DMS153 treated with DMSO at 0.1 percent for 48 hours (cell line): Measurements from ENCODE around the gene FIGN.

Source experiments
- DNase-seq: peaks from one replicate; lab custom pipeline; 2025; ENCODE audit not compliant: unreplicated experiment; lab: John Stamatoyannopoulos, UW

FIGN gene

DNA sequence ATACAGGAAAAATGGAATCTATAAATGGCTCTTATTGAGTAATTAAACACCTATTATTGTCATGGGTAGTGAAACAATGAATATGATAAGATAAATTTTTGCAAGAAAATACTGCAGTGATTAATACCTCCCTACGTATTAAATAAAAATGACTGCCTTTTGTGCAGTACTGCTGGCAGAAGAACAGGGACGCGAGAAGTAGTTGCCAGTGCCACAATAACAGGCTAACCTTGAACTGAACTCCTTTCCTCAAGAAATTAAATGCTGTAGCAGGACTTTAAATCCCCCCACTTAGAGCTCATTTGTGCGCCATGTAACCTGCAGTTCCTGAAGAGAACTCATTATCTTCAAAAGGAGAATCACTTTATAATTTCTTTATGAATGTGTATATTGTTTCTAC, 24.6 kb downstream of the FIGN start:
- no peak for DNase-seq

GRCh38 chr2:163709270-163709669, 26.5 kb downstream of the FIGN start:
- DNase-seq = no peak

DNA sequence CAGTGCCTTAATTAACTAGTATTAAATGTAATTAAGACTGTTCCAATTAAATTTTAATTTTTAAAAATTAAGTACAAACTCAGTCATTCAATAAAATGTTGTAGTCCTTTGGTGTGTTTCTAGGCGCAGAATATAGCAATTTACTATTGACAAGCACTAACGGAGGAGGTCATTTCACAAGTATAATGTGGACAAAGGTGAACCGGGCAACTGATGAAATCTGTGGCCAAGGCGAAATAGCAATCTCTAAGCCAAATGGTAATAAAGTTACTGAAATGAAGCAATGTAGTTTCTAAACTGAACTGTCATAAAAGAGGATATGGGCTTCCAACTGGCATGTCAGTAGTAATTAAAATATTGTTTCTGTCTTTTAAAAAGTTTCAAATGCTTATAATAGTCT, 27.5 kb downstream of the FIGN start:
- DNase-seq = no peak

DNA sequence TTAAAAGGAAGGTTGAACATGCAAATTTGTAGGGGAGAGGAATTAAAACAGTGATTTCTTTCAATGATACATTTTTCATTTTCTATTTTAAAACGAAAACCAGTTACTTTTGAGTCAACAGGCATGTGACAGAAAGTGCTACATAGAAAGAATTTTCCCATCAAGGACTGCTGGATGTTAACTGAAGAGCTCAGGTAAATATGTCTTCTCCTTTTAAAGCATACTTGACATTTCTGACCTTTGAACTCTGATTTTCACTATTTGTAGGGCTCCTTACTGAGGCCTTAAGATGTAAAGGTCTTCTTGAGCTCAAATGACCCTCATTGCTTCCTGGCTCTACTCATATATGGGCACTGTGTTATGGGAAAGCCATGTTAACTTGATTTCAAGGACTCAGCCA, 32.4 kb downstream of the FIGN start:
- no peak for DNase-seq

GRCh38 chr2:163701399-163702195, 34.2 kb downstream of the FIGN start:
- DNase-seq = no peak

- no peak for DNase-seq
These were observed 37.0 kb downstream of the FIGN start for GRCh38 chr2:163698857-163699256.

DNA sequence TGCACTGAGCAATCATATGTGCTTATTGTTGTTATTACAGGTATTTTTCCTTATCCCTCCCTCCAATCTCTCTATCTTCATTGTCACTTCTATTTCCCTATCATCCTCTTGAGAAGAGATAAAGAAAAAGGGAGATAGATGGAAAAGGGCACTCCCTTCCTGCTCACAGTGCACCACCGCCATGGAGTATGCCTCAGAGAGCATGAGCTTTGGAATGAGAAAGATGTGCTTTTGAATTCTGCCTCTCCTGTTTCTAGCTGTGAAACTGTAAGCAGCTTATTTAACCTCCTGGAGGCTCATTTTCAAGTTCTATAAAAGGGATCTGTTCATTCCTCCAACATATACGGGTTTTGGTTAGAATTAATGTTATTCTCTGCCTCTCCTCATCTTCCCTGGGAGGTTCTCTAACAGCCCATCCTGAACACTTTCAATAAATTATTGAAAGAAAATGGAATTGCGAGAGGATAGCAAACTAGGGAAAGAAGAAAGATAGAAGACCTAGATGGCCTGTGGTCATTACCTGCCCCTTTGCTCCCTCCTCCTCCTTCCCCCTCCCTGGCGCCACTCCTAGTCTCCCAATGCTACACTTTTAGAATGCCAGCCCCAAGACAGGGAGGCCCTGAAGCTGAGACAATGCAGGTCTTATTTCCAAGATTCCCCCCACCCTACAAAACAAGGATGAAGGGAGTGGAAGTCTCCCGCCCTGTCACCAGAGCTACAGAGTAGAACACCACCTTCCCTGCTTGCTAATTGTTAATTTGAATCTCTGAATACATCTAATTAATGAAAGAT, 37.8 kb downstream of the FIGN start:
- no peak for DNase-seq

- no peak for DNase-seq
These were observed 38.4 kb downstream of the FIGN start for GRCh38 chr2:163697429-163697828.

- DNase-seq = no peak
These were observed 42.3 kb downstream of the FIGN start for GRCh38 chr2:163693484-163693883.

GRCh38 chr2:163692611-163693482, 43.0 kb downstream of the FIGN start:
- DNase-seq = no peak

GRCh38 chr2:163692081-163692480, 43.7 kb downstream of the FIGN start:
- no peak for DNase-seq

- no peak for DNase-seq
These were observed 44.9 kb downstream of the FIGN start for GRCh38 chr2:163690896-163691295.

GRCh38 chr2:163687217-163687616, 48.6 kb downstream of the FIGN start:
- no peak for DNase-seq

DNA sequence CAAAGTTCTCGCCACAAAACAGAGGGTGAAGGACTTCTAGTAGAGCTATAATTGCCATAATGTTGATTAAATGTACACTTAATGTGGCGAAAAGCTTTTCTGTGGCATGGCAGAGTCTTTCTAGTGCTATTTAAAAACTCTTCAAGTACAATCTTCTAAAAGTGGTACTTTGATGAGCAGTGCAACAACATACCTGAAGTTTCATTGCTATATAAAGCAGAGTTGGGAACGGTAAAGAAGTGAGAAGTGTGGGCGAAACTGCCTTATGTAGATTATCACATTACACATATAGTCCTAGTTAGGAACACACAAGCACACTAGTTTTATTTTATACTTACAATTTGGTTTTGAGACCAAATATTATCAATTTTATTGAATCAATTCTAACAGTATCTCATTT, 49.5 kb downstream of the FIGN start:
- DNase-seq = no peak

GRCh38 chr2:163682695-163683094, 53.1 kb downstream of the FIGN start:
- no peak for DNase-seq

DNA sequence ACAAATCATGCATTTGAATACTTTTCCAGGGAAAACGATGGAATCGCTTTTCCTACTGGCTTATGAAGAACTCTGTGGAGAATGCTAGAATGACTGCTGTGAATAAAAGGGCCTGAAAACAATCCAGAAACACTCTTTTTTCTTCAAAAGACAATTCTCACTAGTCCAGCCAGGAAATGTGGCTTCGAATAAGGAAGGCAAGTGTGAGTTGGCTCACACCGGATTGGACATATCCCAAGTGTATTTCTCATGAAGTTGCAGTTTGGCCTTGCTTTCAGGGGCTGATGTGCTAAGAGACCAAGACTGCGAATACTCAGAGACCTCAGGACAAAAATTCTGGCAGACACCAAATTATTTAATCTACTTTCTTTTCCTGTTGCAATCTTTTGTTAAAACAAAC, 54.1 kb downstream of the FIGN start:
- DNase-seq = no peak

DNA sequence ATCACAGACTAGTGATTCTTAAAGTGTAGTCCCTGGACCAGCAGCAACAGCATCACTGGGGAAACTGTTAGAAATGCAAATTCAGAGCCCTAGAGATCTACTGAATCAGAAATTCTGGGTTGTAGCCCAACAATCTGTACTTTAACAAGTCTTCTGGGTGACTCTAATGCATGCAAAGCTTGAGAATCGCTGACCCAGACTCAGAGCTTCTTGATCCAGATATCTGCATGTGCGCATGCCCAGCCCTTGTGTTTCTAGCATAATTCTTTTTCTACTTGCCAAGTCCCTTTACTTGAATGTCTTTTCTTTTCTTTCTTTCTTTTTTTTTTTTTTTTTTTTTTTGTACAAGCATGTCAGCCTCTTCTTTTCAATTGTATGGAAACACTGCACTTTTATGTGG, 60.4 kb downstream of the FIGN start:
- no peak for DNase-seq

GRCh38 chr2:163673522-163673921, 62.3 kb downstream of the FIGN start:
- no peak for DNase-seq

- peak; percentile 78 for DNase-seq
These were observed 64.9 kb downstream of the FIGN start for GRCh38 chr2:163670929-163671328.

- no peak for DNase-seq
These were observed 66.3 kb downstream of the FIGN start for GRCh38 chr2:163669506-163669905.

GRCh38 chr2:163667064-163667887, 68.5 kb downstream of the FIGN start:
- DNase-seq = no peak
